Measurements from ENCODE around the gene FER. TPM values are rescaled to one million over a fixed set of nuclear protein-coding genes. Genes with fewer than 3 reads are reported as not detected.

Gene FER
- total RNA-seq, 1 donor from 2014 or later = 30.7 TPM

GRCh38 chr5:108749128-108749861 is 1.6 kb downstream of the FER start:
- H3K36me3 Mint-ChIP-seq (ENCODE audit: low read depth, unreplicated experiment) = peaks cover 5% of the 10 kb centered on the region
- H3K27ac Mint-ChIP-seq (ENCODE audit: unreplicated experiment) = peak overlapping the region; percentile 95
- H3K9me3 Mint-ChIP-seq (ENCODE audit: unreplicated experiment) = no peaks in the 10 kb centered on the region
- H3K4me3 Mint-ChIP-seq (ENCODE audit: unreplicated experiment) = peak overlapping the region; percentile 96
- DNase-seq (ENCODE audit: low spot score) = no peak
- H3K27me3 Mint-ChIP-seq (ENCODE audit: unreplicated experiment) = peaks cover 9% of the 10 kb centered on the region
- H3K4me1 Mint-ChIP-seq (ENCODE audit: unreplicated experiment) = peaks cover 10% of the 10 kb centered on the region
- TF ChIP-seq, protein P1, sequence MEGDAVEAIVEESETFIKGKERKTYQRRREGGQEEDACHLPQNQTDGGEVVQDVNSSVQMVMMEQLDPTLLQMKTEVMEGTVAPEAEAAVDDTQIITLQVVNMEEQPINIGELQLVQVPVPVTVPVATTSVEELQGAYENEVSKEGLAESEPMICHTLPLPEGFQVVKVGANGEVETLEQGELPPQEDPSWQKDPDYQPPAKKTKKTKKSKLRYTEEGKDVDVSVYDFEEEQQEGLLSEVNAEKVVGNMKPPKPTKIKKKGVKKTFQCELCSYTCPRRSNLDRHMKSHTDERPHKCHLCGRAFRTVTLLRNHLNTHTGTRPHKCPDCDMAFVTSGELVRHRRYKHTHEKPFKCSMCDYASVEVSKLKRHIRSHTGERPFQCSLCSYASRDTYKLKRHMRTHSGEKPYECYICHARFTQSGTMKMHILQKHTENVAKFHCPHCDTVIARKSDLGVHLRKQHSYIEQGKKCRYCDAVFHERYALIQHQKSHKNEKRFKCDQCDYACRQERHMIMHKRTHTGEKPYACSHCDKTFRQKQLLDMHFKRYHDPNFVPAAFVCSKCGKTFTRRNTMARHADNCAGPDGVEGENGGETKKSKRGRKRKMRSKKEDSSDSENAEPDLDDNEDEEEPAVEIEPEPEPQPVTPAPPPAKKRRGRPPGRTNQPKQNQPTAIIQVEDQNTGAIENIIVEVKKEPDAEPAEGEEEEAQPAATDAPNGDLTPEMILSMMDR (IDR thresholded peaks at IDR 0.05; ENCODE audit: unreplicated experiment) = no peak

DNA sequence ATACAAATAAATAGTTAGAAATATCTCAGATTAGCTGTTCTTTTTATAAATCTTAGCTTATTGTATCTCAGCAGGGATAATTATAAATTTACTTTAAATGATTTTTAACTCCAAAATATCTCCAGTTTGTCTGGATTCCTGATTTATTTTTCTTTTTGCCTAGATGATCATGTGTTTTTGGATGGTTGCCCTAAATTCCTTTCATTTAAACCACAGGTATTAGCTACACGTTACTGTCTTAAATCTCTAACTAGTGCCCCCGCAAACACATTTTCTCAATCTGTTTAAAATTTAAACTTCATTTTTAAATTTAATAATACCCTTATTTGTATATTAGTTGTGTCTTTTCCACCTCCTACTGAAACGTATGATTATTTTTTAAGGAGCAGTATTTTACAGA is 5.6 kb downstream of the FER start:
- Mint-ChIP-seq H3K27me3 (ENCODE audit: unreplicated experiment) (peaks cover 6% of the 10 kb centered on the region), H3K27ac (ENCODE audit: unreplicated experiment) (no peak overlapping the region), H3K4me3 (ENCODE audit: unreplicated experiment) (no peak overlapping the region), H3K9me3 (ENCODE audit: unreplicated experiment) (no peaks in the 10 kb centered on the region), H3K36me3 (ENCODE audit: low read depth, unreplicated experiment) (peaks cover 5% of the 10 kb centered on the region), H3K4me1 (ENCODE audit: unreplicated experiment) (peaks cover 6% of the 10 kb centered on the region)
- DNase-seq (ENCODE audit: low spot score) = no peak
- TF ChIP-seq, protein P1 (IDR thresholded peaks at IDR 0.05; ENCODE audit: unreplicated experiment) = no peak

DNA sequence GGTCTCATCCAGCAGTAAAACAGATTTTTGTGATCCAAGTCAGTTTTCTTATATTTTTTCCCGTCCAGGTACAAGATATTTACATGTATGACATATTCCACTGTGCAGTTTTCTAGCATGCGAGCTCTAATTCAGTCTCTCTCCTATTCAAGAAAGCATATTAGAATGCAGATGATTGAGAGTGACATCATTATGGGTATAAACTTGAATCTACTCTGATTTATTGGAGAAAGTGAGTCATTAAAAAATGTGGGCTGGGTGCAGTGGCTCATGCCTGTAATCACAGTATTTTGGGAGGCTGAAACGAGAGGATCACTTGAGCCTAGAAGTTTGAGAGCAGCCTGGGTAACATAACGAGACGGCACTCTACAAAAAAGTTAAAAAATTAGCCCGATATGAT is 6.2 kb downstream of the FER start:
- H3K27ac Mint-ChIP-seq (ENCODE audit: unreplicated experiment) = no peak overlapping the region
- H3K4me1 Mint-ChIP-seq (ENCODE audit: unreplicated experiment) = peaks cover 6% of the 10 kb centered on the region
- no peaks in the 10 kb centered on the region for H3K9me3 Mint-ChIP-seq (ENCODE audit: unreplicated experiment)
- TF ChIP-seq, protein P1 (IDR thresholded peaks at IDR 0.05; ENCODE audit: unreplicated experiment) = no peak
- peaks cover 5% of the 10 kb centered on the region for H3K36me3 Mint-ChIP-seq (ENCODE audit: low read depth, unreplicated experiment)
- H3K4me3 Mint-ChIP-seq (ENCODE audit: unreplicated experiment) = no peak overlapping the region
- no peak for DNase-seq (ENCODE audit: low spot score)
- H3K27me3 Mint-ChIP-seq (ENCODE audit: unreplicated experiment) = peaks cover 6% of the 10 kb centered on the region

DNA sequence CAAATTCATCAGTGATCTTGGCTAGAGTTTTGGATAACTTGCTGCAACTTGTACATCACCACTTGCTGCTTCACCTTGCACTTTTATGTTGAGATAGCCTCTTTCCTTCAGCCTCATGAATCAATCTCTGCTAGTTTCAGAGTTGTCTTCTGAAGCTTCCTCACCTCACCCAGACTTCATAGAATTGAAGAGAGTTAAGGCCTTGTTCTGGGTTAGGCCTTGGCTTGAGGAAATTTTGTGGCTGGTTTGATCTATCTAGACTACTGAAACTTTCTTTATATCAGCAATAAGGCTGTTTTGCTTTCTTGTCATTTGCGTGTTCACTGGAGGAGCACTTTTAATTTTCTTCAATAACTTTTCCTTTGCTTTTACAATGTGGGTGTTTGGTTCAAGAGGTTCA is 12.8 kb downstream of the FER start:
- Mint-ChIP-seq H3K27me3 (ENCODE audit: unreplicated experiment) (no peaks in the 10 kb centered on the region), H3K36me3 (ENCODE audit: low read depth, unreplicated experiment) (peaks cover 10% of the 10 kb centered on the region), H3K9me3 (ENCODE audit: unreplicated experiment) (no peaks in the 10 kb centered on the region), H3K4me1 (ENCODE audit: unreplicated experiment) (peaks cover 3% of the 10 kb centered on the region), H3K4me3 (ENCODE audit: unreplicated experiment) (no peak overlapping the region), H3K27ac (ENCODE audit: unreplicated experiment) (no peak overlapping the region)
- TF ChIP-seq, protein P1 (IDR thresholded peaks at IDR 0.05; ENCODE audit: unreplicated experiment) = no peak
- DNase-seq (ENCODE audit: low spot score) = no peak

DNA sequence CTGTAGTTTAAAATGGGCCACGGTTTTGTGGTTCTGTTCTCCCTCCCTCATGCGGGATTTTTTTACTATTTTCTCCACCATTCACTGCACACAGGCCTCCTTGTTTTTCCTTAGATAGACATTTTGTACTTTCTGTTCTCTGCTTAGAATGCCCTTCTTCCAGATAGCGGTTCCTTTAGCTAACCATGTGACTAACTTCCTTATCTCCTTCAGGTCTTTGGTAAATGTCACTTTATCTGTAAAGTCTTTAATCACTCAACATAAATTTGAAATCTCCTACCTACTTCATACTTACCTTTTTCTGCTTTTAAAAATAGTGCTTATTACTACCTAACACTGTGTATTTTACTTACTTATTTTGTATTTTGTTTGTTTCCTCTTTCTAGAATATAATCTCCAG is 15.0 kb downstream of the FER start:
- TF ChIP-seq, protein P1 (IDR thresholded peaks at IDR 0.05; ENCODE audit: unreplicated experiment) = no peak
- Mint-ChIP-seq H3K9me3 (ENCODE audit: unreplicated experiment) (no peaks in the 10 kb centered on the region), H3K4me3 (ENCODE audit: unreplicated experiment) (no peak overlapping the region), H3K4me1 (ENCODE audit: unreplicated experiment) (peaks cover 3% of the 10 kb centered on the region), H3K36me3 (ENCODE audit: low read depth, unreplicated experiment) (peaks cover 10% of the 10 kb centered on the region), H3K27ac (ENCODE audit: unreplicated experiment) (no peak overlapping the region), H3K27me3 (ENCODE audit: unreplicated experiment) (no peaks in the 10 kb centered on the region)
- no peak for DNase-seq (ENCODE audit: low spot score)
